ENCODE measurements around the gene BEST3.
A peak's percentile ranks its signal among the peaks of the same experiment; 100 is the strongest.

DNA sequence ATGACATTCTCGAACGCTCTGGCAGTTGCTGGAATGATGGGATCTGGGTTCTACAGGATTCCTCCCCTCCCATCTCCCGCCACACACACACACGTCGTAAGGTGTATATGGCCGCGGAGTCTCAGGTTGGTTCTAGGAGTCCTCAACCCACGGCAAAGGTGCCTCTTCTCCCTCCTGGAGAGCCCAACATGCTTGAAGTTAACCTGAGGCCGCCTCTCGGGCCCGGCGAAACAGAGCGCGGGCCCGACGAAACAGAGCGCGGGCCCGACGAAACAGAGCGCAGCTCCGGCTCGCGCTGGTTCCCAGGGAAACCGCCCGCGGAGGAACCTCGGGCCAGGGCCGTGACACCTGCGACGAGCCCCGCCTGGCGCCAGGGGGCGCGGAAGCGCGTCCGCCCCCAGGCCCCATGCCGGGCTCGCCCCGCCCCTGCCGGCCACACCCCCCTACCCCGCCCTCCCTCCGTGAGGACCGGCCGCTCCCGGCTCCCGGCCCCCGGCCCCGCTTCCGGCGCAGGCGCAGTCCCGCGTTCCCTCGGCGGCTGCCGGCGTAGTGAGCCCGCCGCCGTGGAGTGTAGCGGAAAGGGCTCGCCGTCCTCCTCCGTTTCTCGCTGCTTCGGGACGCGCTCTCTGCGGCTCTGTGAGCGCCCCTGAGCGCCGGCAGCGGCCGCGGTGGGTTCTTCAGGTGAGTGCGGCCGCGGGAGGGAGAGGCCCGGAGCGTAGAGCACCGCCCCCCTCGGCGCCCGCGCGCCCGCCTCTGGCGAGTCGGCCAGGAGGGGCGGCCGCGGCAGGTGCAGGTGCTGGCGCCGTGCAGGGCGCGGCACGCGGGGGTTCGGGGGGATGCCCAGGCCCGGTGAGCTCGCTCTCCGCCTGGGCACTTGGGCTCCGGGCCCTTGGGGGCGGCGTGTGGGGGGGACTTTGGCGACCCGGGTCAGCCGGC lies 39.5 kb upstream of the BEST3 start, which contains the start of gene RAB3IP:
- TF ChIP-seq CTCF (conservative IDR thresholded peaks at IDR 0.05 in 1 of 2, IDR thresholded peaks at IDR 0.05 in 1 of 2; ENCODE audit: low read depth in 1 of 2, low read length in 2 of 2) (peak; percentile 21 to 33), EZH2 (IDR thresholded peaks at IDR 0.05; ENCODE audit: low read length, missing control alignments) (peak; percentile 39)

Measured in fibroblast of lung (primary cell).